ENCODE measurements around the gene PHTF2.
A peak's percentile ranks its signal among the peaks of the same experiment; 100 is the strongest.

Gene PHTF2

DNA sequence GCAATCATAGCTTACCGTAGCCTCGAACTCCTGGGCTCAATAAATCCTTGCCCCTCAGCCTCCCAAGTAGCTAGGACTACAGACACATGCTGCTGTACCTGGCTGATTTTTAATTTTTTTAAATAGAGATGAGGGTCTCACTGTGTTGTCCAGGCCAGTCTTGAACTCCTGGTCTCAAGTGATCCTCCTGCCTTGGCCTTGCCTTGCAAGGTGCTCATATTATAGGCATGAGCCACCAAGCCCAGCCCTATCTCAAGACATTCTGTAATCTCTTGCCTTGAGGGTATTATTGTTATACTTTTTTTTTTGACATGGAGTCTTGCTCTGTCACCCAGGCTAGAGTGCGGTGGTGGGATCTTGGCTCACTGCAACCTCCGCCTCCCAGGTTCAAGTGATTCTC, 86.6 kb downstream of the PHTF2 start:
- DNase-seq = no peak

DNA sequence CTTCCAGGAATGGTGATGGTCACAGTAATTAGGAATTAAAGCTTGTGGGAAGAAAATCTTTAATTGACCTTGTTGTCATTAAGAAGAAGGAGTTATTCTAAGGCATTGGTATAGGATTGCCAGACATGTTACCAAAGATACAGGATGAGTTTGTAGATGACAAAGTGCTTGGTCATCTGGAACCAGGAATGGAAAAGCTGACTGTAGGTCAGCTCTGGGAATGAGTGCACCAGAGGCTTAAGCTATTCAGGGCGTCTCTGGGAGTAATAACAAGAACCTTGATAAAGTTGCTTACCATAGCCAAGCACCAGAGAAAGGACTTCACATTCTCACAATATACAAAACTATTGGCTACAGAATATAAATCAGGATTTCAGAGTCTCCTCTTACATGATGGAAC, 89.0 kb downstream of the PHTF2 start:
- DNase-seq = no peak

DNA sequence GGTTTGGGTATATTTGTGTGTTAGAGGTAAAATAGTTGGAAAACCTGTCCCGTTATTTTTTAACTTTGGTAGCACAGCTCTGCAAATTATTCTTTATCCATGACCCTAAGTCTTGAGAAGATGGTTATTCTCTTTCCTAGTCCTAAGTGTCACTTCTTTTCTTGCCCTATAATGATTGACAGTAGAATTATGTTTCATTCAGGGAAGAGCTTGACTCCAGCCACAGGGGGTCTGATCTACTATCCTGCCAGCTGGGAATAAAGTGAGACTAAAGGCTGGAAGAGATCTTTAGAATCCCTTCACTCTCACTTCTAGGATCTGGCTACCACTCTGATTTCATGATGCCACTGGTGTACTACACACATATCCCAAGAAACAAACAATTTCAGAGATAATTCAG, 90.4 kb downstream of the PHTF2 start:
- DNase-seq = no peak

DNA sequence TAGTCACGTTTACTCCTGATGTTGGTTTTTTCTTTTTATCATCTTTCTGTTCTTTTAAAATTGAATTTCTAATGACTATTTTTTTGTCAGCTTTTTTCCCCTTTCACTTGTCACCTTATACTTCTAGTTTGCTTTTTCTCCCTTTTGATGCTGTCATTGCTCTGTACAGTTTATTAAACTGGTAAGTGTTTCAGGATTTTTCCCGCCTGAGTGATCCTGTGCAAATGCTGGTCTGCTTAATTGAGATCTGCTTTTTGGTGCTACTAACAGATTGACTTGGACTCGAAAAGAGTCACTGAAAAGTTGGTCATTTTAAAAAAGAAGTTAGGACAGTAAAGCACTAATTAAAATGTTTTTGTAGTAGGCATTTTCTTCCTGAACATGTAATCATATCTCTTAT, 95.2 kb downstream of the PHTF2 start:
- no peak for DNase-seq

DNA sequence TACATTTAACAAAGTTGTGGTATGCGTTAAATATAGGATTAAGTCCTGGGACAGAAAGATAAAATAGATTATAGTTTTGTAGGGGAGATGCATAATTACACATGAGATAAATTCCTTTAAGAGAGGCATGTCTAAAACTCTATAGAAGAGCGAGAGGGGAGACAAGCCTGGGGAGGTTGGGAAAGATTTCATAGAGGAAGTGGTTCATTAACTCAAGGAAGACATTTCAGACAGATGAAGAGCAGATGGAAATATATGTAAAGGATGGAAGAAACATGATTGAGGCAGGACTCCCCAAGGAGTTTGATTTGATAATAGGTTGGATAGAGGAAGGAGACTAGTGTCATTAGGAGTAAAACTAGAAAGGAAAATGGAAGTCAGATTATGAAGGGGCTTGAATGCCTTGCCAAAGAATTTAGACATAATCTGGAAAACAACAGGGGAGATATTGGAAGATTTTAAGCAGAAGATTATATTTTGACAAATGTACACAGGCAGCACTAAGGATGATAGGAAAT, 96.1 kb downstream of the PHTF2 start:
- no peak for DNase-seq

DNA sequence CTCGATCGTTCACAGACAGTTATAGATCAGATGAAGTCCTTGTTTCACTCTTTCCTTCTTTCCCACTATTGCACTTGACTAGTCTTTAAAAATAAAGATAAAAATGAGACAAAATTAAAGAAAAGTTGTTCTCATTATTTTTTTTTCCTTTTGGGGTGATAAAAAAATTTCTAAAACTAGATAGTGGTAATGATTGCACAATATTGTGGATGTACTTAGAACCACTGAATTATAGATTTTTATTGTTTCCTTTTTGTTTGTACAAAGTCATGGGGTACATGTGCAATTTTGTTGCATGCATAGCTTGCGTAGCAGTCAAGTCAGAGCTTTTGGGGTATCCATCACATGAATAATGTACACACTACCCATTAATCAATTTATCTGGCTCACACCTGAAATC, 97.3 kb downstream of the PHTF2 start:
- DNase-seq = no peak

DNA sequence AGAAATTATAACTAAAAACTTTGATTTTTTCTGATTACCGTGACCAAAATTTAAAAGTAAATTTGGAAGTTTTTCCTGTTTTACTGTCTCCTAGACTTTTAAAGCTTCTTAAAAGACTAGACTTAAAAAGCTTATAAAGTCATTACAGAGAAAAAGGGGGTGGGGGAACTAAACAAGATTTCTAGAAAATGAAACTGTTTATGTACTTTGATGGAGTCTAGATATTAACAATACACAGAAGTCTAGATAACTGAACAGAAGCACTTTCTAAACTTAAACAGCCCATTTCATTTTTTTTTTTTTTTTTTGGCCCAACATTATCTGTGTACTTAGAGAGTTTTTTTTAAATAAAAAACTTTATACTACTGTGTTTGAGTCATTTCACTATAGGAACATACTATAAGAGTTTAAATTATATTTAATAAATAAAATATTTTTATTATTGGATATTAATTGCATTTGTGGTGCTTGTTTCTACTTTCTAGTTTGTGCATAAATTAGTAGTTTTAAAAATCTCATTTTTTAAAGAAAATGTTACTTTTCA, 98.5 kb downstream of the PHTF2 start:
- no peak for DNase-seq

DNA sequence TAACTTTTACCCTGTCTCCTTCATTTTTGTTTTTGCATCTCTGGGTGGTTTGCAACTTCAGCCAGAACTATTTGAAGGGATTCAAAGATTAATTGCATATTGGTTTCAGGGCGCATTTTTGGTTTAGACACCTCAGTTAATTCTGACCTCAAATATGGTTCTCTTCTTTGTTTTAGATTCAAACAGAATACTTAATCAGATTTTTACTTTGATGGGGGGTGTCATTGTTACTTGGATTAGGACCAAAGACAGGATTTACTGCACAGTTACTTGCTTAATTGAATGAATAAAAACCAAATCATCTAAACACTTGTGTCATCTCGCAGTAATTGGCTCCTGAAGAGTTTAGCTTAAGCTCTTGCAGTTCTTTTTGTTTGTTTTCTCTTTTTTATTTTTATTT, 100.9 kb downstream of the PHTF2 start:
- DNase-seq = no peak

DNA sequence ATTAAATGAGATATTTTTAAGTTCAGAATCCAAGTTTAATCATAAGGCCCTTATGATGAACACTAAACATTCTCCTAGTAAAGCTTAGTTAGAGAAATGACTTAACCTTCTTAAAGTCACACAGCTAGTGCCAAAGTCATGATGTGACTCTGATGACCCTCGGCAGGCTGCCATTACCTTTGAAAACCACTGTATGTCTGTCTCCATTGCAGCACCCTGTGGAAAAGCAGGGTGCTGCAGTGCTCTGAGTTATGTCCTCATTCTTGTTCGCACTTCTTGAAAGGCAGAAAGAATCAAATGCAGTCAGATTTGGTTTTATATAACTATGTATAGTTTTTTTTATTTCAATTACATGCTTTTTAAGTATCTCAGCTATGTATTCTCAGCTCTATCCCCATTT, 105.0 kb downstream of the PHTF2 start:
- DNase-seq = no peak

DNA sequence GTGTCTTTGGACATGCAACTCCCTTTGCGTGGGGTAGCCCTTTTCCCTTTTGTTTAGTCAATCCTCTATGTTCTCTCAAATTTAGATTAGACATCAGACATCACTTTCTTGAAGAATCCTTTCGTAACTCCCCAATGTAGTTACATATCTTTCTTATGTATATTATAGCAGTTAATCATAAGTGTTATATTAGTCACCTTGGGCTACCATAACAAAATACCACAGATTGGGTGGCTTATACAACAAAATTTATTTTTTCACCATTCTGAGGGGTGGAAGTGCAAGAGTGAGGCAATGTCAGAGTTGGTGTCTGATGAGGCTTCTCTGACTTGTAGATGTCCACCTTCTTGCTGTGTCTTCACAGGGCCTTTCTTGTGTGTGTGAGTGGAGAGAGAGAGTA, 105.7 kb downstream of the PHTF2 start:
- no peak for DNase-seq

DNA sequence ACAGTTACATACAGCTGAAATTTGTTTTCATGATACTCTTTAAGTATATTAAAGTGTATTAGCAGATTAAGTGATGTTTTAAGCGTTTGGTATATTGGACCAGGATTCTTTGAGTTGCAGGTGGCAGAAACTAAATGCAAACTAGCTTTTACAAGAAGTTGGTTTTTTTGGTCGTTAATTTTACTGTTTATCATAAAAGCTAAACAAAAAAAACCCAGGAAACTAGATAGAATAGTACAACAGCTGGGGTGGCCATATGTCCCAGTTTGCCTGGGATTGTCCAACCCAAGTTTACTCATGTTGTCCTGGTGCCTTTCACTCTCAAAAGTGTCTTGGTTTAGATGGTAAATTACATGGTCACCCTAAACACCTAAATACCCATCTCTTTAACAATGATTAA, 108.7 kb downstream of the PHTF2 start:
- DNase-seq = peak in 1 of 2 experiments; percentile 40

DNA sequence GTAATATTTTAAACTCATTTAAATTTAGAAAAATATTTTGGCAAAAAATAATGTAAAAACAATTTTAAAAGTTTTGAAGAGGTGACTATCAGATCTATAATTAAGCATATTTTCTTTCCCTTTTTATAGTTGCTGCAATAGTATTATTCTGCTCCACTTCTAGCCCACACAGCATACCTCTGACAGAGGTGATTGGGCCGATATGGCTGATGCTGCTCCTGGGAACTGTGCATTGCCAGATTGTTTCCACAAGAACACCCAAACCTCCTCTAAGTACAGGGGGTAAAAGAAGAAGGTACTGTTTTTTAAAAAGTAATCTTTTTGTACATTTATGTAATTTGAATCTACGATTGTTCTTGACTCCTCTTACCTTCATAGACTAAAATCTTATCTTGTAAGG, 110.1 kb downstream of the PHTF2 start:
- no peak for DNase-seq

DNA sequence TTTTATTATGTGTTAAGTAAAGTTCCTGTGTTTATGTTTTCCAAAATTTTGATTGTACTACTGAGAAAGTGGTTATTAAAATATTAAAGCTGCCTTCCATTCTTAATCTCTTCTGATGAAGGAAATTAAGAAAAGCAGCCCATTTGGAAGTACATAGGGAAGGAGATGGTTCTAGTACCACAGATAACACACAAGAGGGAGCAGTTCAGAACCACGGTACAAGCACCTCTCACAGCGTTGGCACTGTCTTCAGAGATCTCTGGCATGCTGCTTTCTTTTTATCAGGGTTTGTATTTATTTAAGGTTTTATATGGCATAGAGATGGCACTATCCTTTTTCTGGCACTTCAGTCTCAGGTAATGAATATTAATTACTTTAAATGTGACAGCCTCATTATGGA, 111.6 kb downstream of the PHTF2 start:
- no peak for DNase-seq

DNA sequence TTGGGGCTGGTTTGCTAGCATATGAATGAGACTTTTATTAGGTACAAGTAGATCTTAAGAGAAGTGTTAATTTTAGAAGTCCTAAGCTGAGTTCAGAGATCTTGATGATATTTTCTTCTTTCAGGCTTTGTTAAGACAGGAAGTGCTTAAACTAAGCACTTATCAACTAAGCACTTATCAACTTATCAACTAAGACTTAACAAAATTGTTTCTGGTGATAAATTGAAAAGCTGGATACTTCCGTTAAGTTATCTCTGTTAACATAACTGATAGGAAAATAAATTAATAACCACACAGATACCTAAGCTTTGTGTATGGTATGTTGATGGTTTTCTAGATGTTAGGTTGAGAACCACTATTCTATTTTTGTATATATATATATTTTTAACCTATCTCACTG, 113.7 kb downstream of the PHTF2 start:
- no peak for DNase-seq

DNA sequence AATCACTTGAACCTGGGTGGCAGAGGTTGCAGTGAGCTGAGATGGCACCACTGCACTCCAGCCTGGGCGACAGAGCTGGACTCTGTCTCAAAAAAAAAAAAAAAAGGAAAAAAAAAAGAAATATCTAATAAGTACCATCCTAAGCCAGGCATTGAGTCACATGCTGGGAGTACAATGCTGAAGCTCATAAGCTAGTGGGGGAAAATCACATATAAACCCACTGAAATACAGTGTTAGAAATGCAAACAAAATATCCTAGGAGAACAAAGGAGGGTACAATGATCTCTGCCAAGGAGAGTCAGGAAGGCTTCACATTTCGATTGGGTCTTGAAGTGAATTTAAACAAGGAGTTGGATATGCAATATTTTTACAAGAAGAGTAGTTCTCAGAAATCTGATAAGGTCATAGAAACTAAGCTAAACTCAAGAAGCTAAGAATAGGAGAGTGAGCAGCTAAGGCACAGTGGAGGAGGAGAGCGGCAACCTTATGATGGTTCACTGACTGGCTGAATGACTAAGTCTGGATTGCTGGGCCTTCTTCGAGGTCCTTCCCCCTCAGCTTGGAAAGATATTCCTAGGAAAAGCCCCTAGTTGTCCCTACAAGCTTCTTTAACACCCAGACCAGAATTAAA, 115.5 kb downstream of the PHTF2 start:
- DNase-seq = no peak

DNA sequence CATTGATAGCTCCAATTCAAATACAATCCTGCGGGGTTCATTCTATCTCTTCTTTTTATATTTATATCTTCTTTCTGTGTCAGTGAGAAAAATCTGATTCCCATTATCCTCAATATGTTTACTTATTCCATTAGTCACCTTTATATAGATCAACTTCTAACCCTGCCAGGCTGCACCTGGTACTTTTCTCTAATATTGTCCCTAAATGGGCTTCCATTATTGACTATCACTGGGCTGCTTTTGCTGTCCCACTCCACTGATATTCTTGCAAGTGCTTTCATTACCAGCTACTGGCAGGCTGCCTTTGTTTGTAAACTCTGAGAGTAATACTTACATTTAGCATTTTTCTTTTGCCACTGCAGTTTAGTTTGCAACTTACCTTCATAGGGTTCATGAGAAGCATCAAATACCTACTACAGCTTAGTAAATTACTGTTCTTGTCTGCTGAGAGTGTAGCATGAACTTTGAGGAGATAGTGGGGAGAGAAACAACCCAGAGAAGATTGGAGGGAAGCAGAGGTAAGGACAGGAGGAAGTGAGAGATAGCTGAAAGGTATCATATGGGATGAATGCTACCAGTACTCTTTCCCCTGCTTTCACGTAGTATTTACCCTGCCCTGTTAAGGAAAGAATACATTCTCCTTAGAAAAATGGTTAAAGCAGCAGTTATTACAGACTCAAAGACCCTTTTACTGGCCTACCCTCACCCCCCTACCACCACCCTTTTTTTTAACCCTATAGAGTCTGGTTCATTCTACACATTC, 119.1 kb downstream of the PHTF2 start:
- DNase-seq = no peak

DNA sequence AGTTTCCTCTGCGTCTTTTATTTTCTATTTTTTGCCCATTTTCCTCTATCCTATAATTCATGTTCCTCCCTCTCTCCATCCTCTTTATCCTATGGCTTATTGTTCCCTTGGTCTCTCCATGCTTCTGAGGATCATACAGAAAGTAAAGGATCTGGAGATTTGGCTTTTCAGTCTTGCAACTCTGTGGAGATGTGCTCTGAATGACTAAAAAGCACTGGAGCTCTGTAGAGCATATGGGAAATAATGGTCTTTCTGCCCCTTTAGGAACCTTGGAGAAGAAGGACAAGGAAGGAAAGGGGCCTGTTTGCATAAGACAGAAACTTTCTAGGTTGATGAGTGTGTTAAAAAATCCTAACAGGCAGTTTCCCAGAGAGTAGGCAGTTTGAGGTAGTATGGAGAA, 120.1 kb downstream of the PHTF2 start:
- DNase-seq = no peak

DNA sequence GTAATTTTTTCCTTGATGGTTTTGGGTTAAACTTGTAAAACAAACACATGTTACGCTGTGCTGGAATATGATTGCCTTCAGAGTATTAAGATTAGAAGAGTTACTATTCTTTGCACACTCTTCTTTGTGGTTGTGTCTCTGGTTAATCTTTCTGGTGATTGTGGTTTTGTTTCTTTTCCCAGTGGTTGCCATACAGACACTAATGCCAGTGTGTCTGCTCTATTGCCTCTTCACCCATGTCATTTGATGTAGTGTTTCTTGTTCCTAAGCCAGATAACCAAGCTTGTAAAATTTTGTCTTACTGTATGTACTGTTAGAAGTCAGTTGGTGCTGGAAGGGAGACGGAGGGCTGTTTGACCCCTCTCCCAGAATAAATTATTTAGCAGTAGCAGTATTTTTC, 124.8 kb downstream of the PHTF2 start:
- no peak for DNase-seq

DNA sequence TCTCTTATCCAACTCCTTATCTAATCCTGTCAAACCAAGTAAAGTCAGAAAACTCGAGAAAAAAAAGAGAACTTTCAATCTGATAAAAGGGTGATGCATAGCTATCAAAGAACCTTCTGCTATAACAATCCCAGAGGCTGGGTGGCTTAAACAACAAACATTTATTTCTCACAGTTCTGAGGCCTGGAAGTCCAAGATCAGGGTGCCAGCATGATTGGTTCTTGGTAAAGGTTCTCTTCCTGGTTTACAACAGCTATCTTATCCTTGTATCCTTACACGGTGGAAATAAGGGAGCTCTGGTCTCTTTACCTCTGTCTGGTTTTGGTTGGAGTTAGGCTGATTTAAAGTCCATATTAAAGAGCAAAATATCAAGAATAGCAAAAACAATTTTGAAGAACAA, 131.9 kb downstream of the PHTF2 start:
- DNase-seq = no peak

DNA sequence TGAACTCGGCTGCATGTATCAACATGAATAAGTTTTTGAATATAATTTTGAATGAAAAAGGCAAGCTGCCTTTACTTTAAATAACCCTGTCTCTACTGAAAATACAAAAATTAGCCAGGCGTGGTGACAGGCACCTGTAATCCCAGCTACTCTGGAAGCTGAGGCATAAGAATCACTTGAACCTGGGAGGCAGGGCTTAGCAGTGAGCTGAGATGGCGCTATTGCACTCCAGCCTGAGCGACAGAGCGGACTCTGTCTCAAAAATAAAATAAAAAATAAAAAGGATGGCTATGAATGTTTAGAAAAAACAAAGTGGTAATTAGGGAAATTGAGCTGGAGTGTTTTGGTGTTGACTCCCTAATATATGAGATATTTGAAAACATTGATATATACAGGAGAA, 133.3 kb downstream of the PHTF2 start:
- DNase-seq = no peak

DNA sequence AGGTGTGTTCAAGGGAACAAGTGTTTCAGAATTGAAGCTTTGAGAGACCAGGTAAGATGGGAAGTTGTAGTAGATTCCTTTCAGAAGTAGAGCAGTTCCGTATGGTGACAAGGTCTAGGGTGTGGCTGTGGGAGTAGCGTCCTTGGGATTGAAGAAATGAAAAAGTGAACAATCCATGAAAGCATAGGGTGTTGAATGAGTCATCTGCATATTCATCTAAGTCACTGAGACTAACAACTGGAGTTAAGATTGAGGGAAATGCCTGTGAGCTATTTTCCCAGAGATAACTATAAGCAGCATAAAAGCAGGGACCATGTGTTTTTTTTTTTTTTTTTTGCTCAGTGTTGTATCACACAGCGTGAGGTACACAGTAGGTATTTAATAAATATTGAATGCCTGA, 134.8 kb downstream of the PHTF2 start:
- no peak for DNase-seq

DNA sequence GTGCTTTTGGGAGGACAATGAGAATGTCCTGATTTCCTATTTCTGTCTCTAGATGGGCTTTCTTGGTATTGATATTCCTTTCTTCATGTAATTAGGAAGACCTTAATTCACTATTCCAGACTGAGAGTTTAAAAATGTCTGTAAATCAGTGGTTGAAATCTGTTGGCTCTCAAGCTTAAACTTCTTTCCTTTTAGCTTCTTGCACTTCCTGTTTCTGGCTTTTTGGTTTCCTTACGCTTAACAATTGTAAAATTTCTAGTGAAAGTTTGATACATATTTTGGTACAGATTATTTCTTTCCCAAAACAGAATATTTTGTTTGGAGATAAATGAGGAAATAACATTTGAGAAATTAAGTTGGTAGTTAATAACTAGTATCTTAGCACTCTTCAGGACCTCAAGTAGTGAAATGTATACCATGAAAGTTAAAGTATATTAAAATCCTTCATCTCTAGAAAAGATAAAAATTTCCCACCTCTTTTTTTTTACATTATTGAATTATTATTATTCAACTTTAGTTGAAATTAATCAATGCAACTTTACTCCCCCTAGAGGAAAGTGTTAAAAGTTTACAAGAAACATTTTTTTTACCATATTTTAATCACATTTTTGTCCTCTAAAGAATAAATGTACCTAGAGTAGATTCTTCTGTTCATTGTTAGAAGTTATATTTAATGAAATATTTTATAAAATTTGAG, 137.2 kb downstream of the PHTF2 start:
- peak in 1 of 2 experiments; percentile 2 for DNase-seq

DNA sequence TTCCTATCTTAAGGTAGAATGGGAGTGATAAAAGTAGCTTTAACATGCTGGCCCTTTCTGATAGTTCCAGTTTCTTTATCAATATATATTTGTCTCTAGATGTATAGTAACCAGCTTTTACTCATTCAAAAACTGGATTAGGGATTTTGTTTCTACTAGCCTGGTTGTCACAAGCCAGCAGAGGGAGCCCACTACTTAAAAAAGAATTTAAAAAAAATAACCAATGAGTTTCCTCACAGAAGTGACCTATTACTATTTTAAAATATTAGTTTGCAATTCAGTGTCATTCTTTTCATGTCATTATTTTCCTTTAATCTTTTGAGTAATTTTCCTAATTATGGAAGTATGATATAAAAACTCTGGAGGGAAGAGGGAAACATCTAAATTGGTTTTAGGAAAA, 142.1 kb downstream of the PHTF2 start:
- DNase-seq = peak; percentile 14 to 45

DNA sequence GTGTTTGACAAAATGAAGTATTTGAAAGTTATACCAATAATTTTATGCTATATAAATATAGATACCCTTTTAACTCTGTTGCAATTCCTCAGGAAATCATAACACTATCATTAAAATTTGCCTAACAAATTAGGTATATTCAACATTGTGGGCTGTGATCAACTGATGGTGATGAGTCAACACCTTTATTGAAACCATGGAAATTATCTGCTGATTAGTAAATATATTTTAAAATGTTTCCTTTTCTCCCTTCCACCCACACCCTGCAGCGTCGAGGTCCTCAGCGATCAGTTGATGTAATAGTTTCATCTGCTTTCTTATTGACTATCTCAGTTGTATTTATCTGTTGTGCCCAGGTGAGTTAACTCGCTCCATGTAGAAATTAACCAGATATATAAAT, 143.9 kb downstream of the PHTF2 start:
- DNase-seq = no peak

All from NCI-H524 (cell line).